C4-2B (cell line): Measurements from ENCODE around the gene ZNRF4.
"Not testable (repeated sequence)": the region's sequence is repeated elsewhere in the genome, so short reads cannot be mapped to it uniquely, and the experiment has no call there.

Source experiments
- H3K27ac ChIP-seq: fragments of 450-650 bp; 2 replicates; pipeline ENCODE4 v1.5.1; 2017
- ZFX ChIP-seq: fragments of 450-650 bp; IDR thresholded peaks from 2 replicates; pipeline ENCODE4 v1.6.1; 2017
- TF ChIP-seq, protein P1 (sequence below): fragments of 450-650 bp; conservative IDR thresholded peaks from 2 replicates; pipeline ENCODE4 v1.5.1; 2017; ENCODE audit warnings: mild to moderate bottlenecking

Gene ZNRF4, protein sequence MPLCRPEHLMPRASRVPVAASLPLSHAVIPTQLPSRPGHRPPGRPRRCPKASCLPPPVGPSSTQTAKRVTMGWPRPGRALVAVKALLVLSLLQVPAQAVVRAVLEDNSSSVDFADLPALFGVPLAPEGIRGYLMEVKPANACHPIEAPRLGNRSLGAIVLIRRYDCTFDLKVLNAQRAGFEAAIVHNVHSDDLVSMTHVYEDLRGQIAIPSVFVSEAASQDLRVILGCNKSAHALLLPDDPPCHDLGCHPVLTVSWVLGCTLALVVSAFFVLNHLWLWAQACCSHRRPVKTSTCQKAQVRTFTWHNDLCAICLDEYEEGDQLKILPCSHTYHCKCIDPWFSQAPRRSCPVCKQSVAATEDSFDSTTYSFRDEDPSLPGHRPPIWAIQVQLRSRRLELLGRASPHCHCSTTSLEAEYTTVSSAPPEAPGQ

DNA sequence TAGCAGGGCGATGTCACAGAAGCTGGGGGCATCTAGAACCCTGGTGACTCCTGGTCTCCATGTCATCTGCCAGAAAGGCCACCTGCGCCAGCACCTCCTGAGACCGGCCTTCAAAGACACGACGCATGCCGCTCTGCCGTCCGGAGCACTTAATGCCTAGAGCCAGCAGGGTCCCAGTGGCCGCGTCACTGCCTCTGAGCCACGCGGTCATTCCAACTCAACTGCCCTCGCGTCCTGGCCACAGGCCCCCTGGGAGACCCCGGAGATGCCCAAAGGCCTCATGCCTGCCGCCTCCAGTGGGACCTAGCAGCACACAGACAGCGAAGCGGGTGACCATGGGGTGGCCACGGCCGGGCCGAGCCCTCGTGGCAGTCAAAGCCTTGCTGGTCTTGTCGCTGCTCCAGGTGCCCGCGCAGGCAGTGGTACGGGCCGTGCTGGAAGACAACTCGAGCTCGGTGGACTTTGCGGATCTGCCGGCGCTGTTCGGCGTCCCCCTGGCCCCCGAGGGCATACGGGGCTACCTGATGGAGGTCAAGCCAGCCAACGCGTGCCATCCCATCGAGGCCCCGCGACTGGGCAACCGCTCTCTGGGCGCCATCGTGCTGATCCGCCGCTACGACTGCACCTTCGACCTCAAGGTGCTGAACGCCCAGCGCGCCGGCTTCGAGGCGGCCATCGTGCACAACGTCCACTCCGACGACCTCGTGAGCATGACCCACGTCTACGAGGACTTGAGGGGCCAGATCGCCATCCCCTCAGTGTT is at the start of gene ZNRF4:
TSS of gene ZNRF4 (plus strand) at position 51 of the 763 bp plus-strand sequence. CDS start at position 126, 75 bp downstream.
- TF ChIP-seq ZFX: no peak
- TF ChIP-seq, protein P1, sequence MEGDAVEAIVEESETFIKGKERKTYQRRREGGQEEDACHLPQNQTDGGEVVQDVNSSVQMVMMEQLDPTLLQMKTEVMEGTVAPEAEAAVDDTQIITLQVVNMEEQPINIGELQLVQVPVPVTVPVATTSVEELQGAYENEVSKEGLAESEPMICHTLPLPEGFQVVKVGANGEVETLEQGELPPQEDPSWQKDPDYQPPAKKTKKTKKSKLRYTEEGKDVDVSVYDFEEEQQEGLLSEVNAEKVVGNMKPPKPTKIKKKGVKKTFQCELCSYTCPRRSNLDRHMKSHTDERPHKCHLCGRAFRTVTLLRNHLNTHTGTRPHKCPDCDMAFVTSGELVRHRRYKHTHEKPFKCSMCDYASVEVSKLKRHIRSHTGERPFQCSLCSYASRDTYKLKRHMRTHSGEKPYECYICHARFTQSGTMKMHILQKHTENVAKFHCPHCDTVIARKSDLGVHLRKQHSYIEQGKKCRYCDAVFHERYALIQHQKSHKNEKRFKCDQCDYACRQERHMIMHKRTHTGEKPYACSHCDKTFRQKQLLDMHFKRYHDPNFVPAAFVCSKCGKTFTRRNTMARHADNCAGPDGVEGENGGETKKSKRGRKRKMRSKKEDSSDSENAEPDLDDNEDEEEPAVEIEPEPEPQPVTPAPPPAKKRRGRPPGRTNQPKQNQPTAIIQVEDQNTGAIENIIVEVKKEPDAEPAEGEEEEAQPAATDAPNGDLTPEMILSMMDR: no peak
- H3K27ac ChIP-seq: no peak within 1 kb of the TSS

DNA sequence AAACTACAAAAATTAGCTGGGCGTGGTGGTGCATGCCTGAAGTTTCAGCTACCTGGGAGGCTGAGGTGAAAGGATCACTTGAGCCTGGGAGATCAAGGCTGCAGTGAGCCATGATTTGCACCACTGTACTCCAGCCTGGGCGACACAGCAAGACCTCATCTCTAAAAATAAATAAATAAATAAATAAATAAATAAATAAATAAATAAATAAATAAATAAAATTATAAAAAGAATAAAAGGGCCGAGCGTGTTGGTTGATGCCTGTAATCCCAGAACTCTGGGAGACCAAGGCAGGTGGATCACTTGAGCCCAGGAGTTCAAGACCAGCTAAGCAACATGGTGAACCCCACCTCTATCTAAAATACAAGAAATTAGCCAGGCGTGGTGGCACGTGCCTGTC is 49.0 kb upstream of the ZNRF4 start:
- not testable (repeated sequence) for H3K27ac ChIP-seq

DNA sequence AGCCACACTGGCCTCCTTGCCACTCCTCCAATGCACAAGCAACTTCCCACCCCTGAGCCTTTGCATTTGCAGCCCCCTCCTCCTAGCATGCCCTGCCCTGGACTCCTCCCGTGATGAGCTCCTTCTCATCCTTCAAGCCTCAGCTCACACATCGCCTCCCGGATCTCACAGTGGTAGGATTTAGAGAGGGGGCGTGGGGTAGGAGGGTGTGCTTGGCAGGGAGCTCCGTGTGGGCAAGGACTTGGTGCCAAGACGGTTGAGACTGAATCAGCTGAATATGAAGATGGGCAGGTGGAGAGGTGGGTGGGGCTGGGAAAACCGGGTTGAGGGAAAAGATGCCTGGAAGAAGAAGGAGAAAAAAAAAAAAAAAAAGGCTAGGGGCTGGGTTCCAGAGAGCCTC is 48.4 kb upstream of the ZNRF4 start:
- no peak overlapping the region for H3K27ac ChIP-seq
- no peak for TF ChIP-seq ZFX
- TF ChIP-seq, protein P1: no peak

DNA sequence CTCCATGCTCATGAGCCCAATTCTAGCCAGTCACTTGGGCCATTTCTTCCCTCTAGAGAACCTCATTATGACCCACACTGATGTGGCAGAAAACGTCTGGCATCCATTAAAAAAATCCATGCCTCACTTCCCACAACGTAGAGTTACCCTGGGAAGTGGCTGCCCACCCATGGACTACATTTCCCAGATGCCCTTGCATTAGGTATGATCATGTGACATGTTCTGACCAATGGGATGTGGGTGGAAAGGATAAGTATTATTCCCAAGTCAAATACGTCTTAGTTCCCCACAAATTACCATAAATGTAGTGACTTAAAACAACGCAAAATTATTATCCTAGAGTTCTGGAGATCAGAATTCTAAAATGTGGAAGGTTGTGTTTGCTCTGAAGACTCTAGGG is 47.9 kb upstream of the ZNRF4 start:
- no peak for TF ChIP-seq ZFX
- TF ChIP-seq, protein P1: no peak
- H3K27ac ChIP-seq: no peak overlapping the region

DNA sequence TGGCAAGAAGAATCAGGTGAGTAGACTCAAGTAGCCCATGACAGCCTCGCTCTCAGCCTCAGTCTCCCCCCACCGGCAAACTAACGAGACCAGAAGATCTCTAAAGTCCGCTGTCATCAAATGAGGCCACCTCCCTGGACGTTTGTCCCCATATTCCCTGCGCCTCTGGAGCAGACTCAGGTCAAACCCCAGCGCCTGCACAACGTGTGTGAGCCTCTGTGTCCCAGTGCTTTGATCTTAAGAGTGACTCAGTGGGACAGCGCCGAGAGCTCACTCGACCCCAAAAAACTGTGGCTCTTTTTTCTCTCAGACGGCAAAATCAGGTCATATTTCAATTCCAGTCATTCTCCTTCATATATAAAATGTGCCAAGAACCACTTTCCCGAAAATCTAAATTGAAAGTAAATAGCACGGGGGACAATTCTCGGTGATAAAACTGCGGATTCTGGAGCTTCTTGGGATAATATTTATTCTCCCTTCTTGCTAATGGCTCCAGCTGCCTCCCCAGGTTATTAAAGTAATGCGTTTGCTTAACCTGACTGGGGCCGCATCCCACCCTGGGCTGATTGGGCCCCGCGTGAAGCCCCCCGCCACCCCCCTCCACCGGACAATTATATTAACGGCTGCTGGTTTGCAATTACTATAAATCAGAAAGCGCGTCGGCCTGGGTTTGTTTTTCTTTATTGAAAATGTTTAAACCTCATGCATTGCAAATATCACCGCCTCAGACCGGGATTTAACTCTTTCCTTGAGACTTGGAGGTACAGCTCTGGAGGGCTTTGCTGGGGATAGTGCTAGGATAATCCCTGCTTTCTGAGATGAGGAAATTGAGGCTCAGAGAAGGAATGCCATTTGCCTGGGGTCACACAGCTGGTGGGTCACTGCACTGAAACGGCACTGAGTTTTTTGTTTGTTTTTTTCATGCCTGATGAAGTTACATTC is 37.5 kb upstream of the ZNRF4 start:
- TF ChIP-seq, protein P1: no peak
- TF ChIP-seq ZFX: no peak

DNA sequence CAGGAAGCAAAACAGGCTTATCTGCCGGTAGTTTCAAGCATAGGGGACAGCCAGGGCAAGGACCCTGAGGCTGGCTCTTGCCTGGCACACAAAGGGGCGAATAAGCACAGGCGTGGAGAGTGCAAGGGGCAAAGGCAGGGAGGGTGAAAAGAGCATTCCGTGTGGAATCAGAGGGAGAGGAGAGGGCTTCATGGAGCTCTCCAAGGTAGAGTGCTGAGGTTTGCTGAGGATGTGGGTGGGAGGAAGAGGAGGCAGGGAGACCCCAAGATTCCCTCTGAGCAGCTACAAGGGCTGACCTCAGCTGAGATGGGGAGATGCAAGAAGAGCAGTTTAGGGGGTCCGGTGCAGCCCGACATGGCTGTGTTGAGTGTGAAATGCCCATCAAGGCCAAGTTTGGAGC is 36.5 kb upstream of the ZNRF4 start:
- H3K27ac ChIP-seq: no peak overlapping the region
- TF ChIP-seq ZFX: no peak
- TF ChIP-seq, protein P1: no peak

More for the DNA sequence above, 37.5 kb upstream of the ZNRF4 start:
- no peak overlapping the region for H3K27ac ChIP-seq

DNA sequence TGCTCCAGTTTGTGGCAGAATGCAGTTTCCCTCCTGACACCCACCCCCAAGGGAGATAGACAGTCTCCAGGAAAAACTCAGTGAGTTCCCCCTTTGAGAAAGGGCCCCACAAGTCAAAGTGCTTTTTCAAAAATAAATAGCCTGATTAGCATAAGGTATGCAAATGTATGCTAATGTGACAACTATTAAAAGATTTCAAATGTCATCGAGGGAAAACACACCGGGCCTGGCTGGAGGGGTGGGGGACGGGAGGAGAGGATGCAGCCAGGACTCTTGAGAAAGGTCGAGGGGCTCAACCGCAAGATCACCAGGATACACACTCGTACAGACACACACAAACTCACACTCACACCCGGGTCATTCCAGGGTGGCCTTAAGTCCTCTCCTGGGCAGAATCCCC is 34.3 kb upstream of the ZNRF4 start:
- no peak overlapping the region for H3K27ac ChIP-seq
- TF ChIP-seq, protein P1: no peak
- TF ChIP-seq ZFX: no peak
